ENCODE data around the gene APBA3. TPM values are rescaled to one million over a fixed set of nuclear protein-coding genes. Genes with fewer than 3 reads are reported as not detected.

The APBA3 gene
- total RNA-seq, 3 donors from 2014 or later (not counting 1 experiment from before 2014, with no cell fraction given): 39.9 to 53.6 (median 43.8) TPM

GRCh38 chr19:3723110-3723488, 38.4 kb downstream of the APBA3 start:
- peaks cover 0 to 23% of the 10 kb centered on the region in 2 donors for H3K27me3 Mint-ChIP-seq (ENCODE audit: low read depth in 2 of 2)
- TF ChIP-seq CTCF (IDR thresholded peaks at IDR 0.05): no peak
- WGBS (ENCODE audit: insufficient coverage): 97% methylated on average over 3 of the region's 5 CpGs
- H3K4me3 Mint-ChIP-seq: no peak overlapping the region
- H3K9me3 Mint-ChIP-seq: no peaks in the 10 kb centered on the region
- H3K27ac Mint-ChIP-seq: no peak overlapping the region
- H3K4me1 ChIP-seq (ENCODE audit: control insufficient read depth, insufficient read depth, low read length): peaks cover 19% of the 10 kb centered on the region
- no peaks in the 10 kb centered on the region for H3K9me3 ChIP-seq (ENCODE audit: control insufficient read depth, insufficient read depth, low read length)
- no peak overlapping the region for H3K4me3 ChIP-seq (ENCODE audit: low read length)
- no peak overlapping the region for H3K27ac ChIP-seq (ENCODE audit: low read length)
- ATAC-seq (no peak), DNase-seq (no peak)
- peaks cover 0 to 16% of the 10 kb centered on the region in 2 donors for H3K4me1 Mint-ChIP-seq
- H3K27me3 ChIP-seq (ENCODE audit: control insufficient read depth, insufficient read depth, low read length): peaks cover 29% of the 10 kb centered on the region
- no peaks in the 10 kb centered on the region for H3K36me3 ChIP-seq (ENCODE audit: control insufficient read depth, insufficient read depth, low read length)
- intact Hi-C loops (cut with micrococcal nuclease): loop anchor here (5.0 kb wide), 1 partner anchor 99 kb away; no protein-coding TSS in a partner anchor
- H3K36me3 Mint-ChIP-seq: no peaks in the 10 kb centered on the region

GRCh38 chr19:3722443-3723109, 38.9 kb downstream of the APBA3 start:
- no peak for DNase-seq
- ATAC-seq: no peak
- TF ChIP-seq CTCF (IDR thresholded peaks at IDR 0.05): no peak
- Mint-ChIP-seq H3K27ac (no peak overlapping the region), H3K36me3 (no peaks in the 10 kb centered on the region), H3K4me1 (peaks cover 0 to 16% of the 10 kb centered on the region in 2 donors), H3K4me3 (peak overlapping the region; percentile 53), H3K9me3 (no peaks in the 10 kb centered on the region), H3K27me3 (ENCODE audit: low read depth in 2 of 2) (peaks cover 0 to 23% of the 10 kb centered on the region in 2 donors)
- H3K4me3 ChIP-seq (ENCODE audit: low read length): no peak overlapping the region
- H3K36me3 ChIP-seq (ENCODE audit: control insufficient read depth, insufficient read depth, low read length): no peaks in the 10 kb centered on the region
- H3K27me3 ChIP-seq (ENCODE audit: control insufficient read depth, insufficient read depth, low read length): peaks cover 29% of the 10 kb centered on the region
- intact Hi-C loops (cut with micrococcal nuclease): loop anchor here (5.0 kb wide), 1 partner anchor 100 kb away; no protein-coding TSS in a partner anchor
- no peaks in the 10 kb centered on the region for H3K9me3 ChIP-seq (ENCODE audit: control insufficient read depth, insufficient read depth, low read length)
- H3K27ac ChIP-seq (ENCODE audit: low read length): no peak overlapping the region
- WGBS (ENCODE audit: insufficient coverage): 12% methylated on average over 27 of the region's 30 CpGs
- H3K4me1 ChIP-seq (ENCODE audit: control insufficient read depth, insufficient read depth, low read length): peaks cover 19% of the 10 kb centered on the region

- Mint-ChIP-seq H3K27me3 (ENCODE audit: low read depth in 2 of 2) (peaks cover 0 to 23% of the 10 kb centered on the region in 2 donors), H3K9me3 (no peaks in the 10 kb centered on the region), H3K36me3 (no peaks in the 10 kb centered on the region), H3K4me1 (peaks cover 0 to 16% of the 10 kb centered on the region in 2 donors), H3K27ac (no peak overlapping the region), H3K4me3 (peak overlapping the region; percentile 53)
- no peak overlapping the region for H3K27ac ChIP-seq (ENCODE audit: low read length)
- intact Hi-C loops (cut with micrococcal nuclease): loop anchor here (5.0 kb wide), 1 partner anchor 100 kb away; no protein-coding TSS in a partner anchor
- TF ChIP-seq CTCF (IDR thresholded peaks at IDR 0.05): no peak
- peaks cover 29% of the 10 kb centered on the region for H3K27me3 ChIP-seq (ENCODE audit: control insufficient read depth, insufficient read depth, low read length)
- peak overlapping the region; percentile 32 for H3K4me3 ChIP-seq (ENCODE audit: low read length)
- no peaks in the 10 kb centered on the region for H3K36me3 ChIP-seq (ENCODE audit: control insufficient read depth, insufficient read depth, low read length)
- DNase-seq (no peak), ATAC-seq (no peak)
- 8% methylated on average over 25 of the region's 26 CpGs for WGBS (ENCODE audit: insufficient coverage)
- peaks cover 19% of the 10 kb centered on the region for H3K4me1 ChIP-seq (ENCODE audit: control insufficient read depth, insufficient read depth, low read length)
- no peaks in the 10 kb centered on the region for H3K9me3 ChIP-seq (ENCODE audit: control insufficient read depth, insufficient read depth, low read length)
Observed at GRCh38 chr19:3721887-3722442, 39.5 kb downstream of the APBA3 start.

All from natural killer cell (primary cell).